Panc1 (cell line): ENCODE data around the gene S100A16. TPM values are rescaled to one million over a fixed set of nuclear protein-coding genes. Genes with fewer than 3 reads are reported as not detected.
"Not testable (repeated sequence)": the region's sequence is repeated elsewhere in the genome, so short reads cannot be mapped to it uniquely, and the experiment has no call there.

Experiments
- ATAC-seq: fragments of 200-7000 bp; cut with Tn5 transposase; 2 replicates; pipeline ENCODE4 v1.9.1; 2020; ENCODE audit warnings: mild to moderate bottlenecking, moderate library complexity
- BruUV-seq: library from RNA; stranded (reverse); fragments of 400-500 nt; replicated peaks from 2 replicates; lab custom pipeline; 2021; lab: Mats Ljungman, UMichigan
- CTCF ChIA-PET: fragments of 300-600 bp; sonication (Branson Sonifier 250); formaldehyde crosslinking; loops from one replicate; lab custom pipeline; 2022; ENCODE audit warnings: antibody characterized with exemption; lab: Charles Lee
- POLR2A ChIA-PET: fragments of 300-600 bp; sonication (Branson Sonifier 250); formaldehyde crosslinking; loops from one replicate; lab custom pipeline; 2022; ENCODE audit warnings: antibody characterized with exemption; lab: Charles Lee
- DNase-seq: peaks from one replicate; pipeline ENCODE4 v3.0.0-alpha.2; 2010; ENCODE audit warnings: low read depth, low spot score
- H3K27ac ChIP-seq: 2 replicates; pipeline ENCODE4 v1.5.1; 2011; ENCODE audit warnings: mild to moderate bottlenecking, low read length, inconsistent platforms
- H3K27me3 ChIP-seq: fragments of 200-500 bp; sonication (Bioruptor generic); 2 replicates; pipeline ENCODE4 v1.6.0; 2014; ENCODE audit warnings: low read length, inconsistent platforms; ENCODE audit not compliant: control insufficient read depth, insufficient read depth
- H3K36me3 ChIP-seq: fragments of 200-500 bp; sonication (Bioruptor generic); 2 replicates; pipeline ENCODE4 v1.5.1; 2014; ENCODE audit warnings: inconsistent platforms, mild to moderate bottlenecking, low read length, moderate library complexity; ENCODE audit not compliant: control insufficient read depth, insufficient read depth
- H3K4me1 ChIP-seq: 2 replicates; pipeline ENCODE4 v1.5.1; 2011; ENCODE audit warnings: inconsistent platforms, mild to moderate bottlenecking, low read length, moderate library complexity; ENCODE audit not compliant: control insufficient read depth, insufficient read depth
- H3K4me3 ChIP-seq, 2 experiments: 2 replicates each; pipeline ENCODE4 v1.5.1; 2011 to 2012; ENCODE audit warnings: low read depth in 2 of 2, low read length in 2 of 2, mild to moderate bottlenecking in 2 of 2, inconsistent platforms in 1 of 2, moderate library complexity in 1 of 2
- H3K9me3 ChIP-seq: fragments of 200-500 bp; sonication (Bioruptor generic); 2 replicates; pipeline ENCODE4 v1.5.1; 2014; ENCODE audit warnings: low read depth, mild to moderate bottlenecking, inconsistent platforms, low read length, moderate library complexity; ENCODE audit not compliant: control insufficient read depth, insufficient read depth
- CTCF ChIP-seq: fragments of 450-650 bp; IDR thresholded peaks from 2 replicates; pipeline ENCODE4 v1.5.1; 2017; ENCODE audit warnings: mild to moderate bottlenecking
- POLR2AphosphoS5 ChIP-seq: IDR thresholded peaks from 2 replicates; pipeline ENCODE4 v1.6.1; 2012; ENCODE audit warnings: mild to moderate bottlenecking, low read depth, low read length, moderate library complexity
- REST ChIP-seq, 2 experiments: IDR thresholded peaks; 2 replicates each; pipeline ENCODE4 v1.6.1; 2011 to 2012; ENCODE audit warnings: low read depth in 2 of 2, control low read depth in 1 of 2, low read length in 1 of 2, mild to moderate bottlenecking in 1 of 2, moderate library complexity in 1 of 2; ENCODE audit not compliant: insufficient read depth in 1 of 2
- SIN3A ChIP-seq: IDR thresholded peaks from 2 replicates; pipeline ENCODE4 v1.6.1; 2012; ENCODE audit warnings: low read depth, mild to moderate bottlenecking, low read length, moderate library complexity, borderline replicate concordance; ENCODE audit not compliant: insufficient read depth
- TCF7L2 ChIP-seq: IDR thresholded peaks from 2 replicates; pipeline ENCODE4 v1.6.1; 2011; ENCODE audit warnings: mild to moderate bottlenecking, low read depth, low read length, inconsistent platforms
- in situ Hi-C: cut with HindIII; loops from 2 replicates; pipeline ENCODE4 v1.10.0; 2016; ENCODE audit warnings: low sequenced_read_pairs, low pct_unique_long_range_greater_than_20kb
- intact Hi-C: fragments of 100-400 bp; cut with micrococcal nuclease; formaldehyde crosslinking; loops from one replicate; pipeline ENCODE4 v1.10.0; 2022; ENCODE audit not compliant: unreplicated experiment
- total RNA-seq: library from RNA; stranded (reverse); gene quantifications from one replicate; pipeline ENCODE4 v1.2.1, GENCODE V29; 2021; ENCODE audit not compliant: unreplicated experiment

S100A16 gene
- total RNA-seq, 1 experiment from 2014 or later = 61.6 TPM

- Histone ChIP-seq H3K27ac (no peak overlapping the region), H3K4me3 (no peak overlapping the region), H3K4me1 (no peaks in the 10 kb centered on the region), H3K9me3 (no peaks in the 10 kb centered on the region), H3K27me3 (no peaks in the 10 kb centered on the region), H3K36me3 (no peaks in the 10 kb centered on the region)
- intact Hi-C loops (no loop called here), in situ Hi-C loops (no loop called here)
- no peak for DNase-seq
- ChIA-PET CTCF (interaction anchor here (0.6 kb wide), 1 partner anchor 64 kb away, joined by 3 read pairs; no protein-coding TSS in a partner anchor), POLR2A (no interaction called here)
- ATAC-seq = no peak
- BruUV-seq = no TSS peak
- TF ChIP-seq POLR2AphosphoS5 = no peak
- TF ChIP-seq REST (IDR thresholded peaks at IDR 0.05; ENCODE audit: insufficient read depth in 1 of 2, low read depth in 2 of 2, low read length in 1 of 2) = no peak
- TF ChIP-seq CTCF = no peak
- TF ChIP-seq TCF7L2 = no peak
- TF ChIP-seq SIN3A = no peak
These were observed 27.9 kb downstream of the S100A16 start for GRCh38 chr1:153585006-153585405.

- no peaks in the 10 kb centered on the region for H3K9me3 ChIP-seq
- DNase-seq (no peak), ATAC-seq (no peak)
- no TSS peak for BruUV-seq
- H3K4me1 ChIP-seq = no peaks in the 10 kb centered on the region
- no peak overlapping the region for H3K4me3 ChIP-seq
- no peaks in the 10 kb centered on the region for H3K27me3 ChIP-seq
- H3K27ac ChIP-seq = no peak overlapping the region
- in situ Hi-C loops (no loop called here), intact Hi-C loops (no loop called here)
- POLR2A ChIA-PET = interaction anchor here (0.7 kb wide), 1 partner anchor 50 kb away, joined by 6 read pairs; no protein-coding TSS in a partner anchor
- CTCF ChIA-PET = no interaction called here
- no peaks in the 10 kb centered on the region for H3K36me3 ChIP-seq
- TF ChIP-seq CTCF (no peak), TCF7L2 (no peak), SIN3A (no peak), POLR2AphosphoS5 (no peak), REST (IDR thresholded peaks at IDR 0.05; ENCODE audit: insufficient read depth in 1 of 2, low read depth in 2 of 2, low read length in 1 of 2) (no peak)
These were observed 29.0 kb downstream of the S100A16 start for GRCh38 chr1:153583976-153584375.

- H3K4me3 ChIP-seq, ATAC-seq: not testable (repeated sequence)
These were observed 29.4 kb downstream of the S100A16 start for GRCh38 chr1:153583514-153583913.

More at GRCh38 chr1:153583514-153583913, 29.4 kb downstream of the S100A16 start:
- intact Hi-C loops, H3K9me3 ChIP-seq, DNase-seq, H3K4me1 ChIP-seq, BruUV-seq, in situ Hi-C loops, H3K36me3 ChIP-seq, CTCF ChIA-PET, H3K27ac ChIP-seq, H3K27me3 ChIP-seq: not testable (repeated sequence)
- POLR2A ChIA-PET = interaction anchor here (0.7 kb wide), 1 partner anchor 51 kb away, joined by 6 read pairs; no protein-coding TSS in a partner anchor
